ENCODE results near the gene ZNF827. TPM values are rescaled to one million over a fixed set of nuclear protein-coding genes. Genes with fewer than 3 reads are reported as not detected.

Gene ZNF827
- total RNA-seq, 1 experiment from 2014 or later = 22.4 TPM

DNA sequence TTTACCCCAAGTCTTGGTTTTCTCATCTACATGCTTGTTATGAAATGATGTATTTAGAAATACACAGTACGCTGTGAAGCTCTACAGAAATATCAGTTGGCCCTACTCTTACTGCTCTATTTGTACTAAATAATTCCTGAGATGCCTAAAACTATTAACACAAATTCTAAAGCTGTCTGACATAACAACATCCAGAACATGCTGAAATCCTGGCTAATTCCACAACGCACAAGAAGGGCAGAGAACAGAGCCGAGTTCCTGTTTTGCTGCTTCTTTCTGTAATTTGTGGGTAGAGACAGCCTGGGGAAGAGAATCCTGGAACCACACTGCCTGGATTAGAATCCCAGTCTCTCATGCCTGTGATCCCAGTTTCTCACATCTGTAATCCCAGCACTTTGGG, 59.0 kb downstream of the ZNF827 start:
- POLR2A ChIA-PET (ENCODE audit: unreplicated experiment) = no interaction called here
- Histone ChIP-seq H3K36me3 (ENCODE audit: low read depth) (no peaks in the 10 kb centered on the region), H3K9me3 (ENCODE audit: insufficient read depth, low read depth) (no peaks in the 10 kb centered on the region), H4K20me1 (ENCODE audit: insufficient read depth) (no peaks in the 10 kb centered on the region), H3K4me1 (replicated peaks; ENCODE audit: insufficient read depth) (no peaks in the 10 kb centered on the region), H3F3A (ENCODE audit: insufficient read depth, low read depth) (no peaks in the 10 kb centered on the region), H3K4me3 (no peak overlapping the region), H3K79me2 (ENCODE audit: low read depth) (no peaks in the 10 kb centered on the region), H3K27me3 (ENCODE audit: insufficient read depth, low read depth) (no peaks in the 10 kb centered on the region), H3K9me2 (ENCODE audit: insufficient read depth) (no peaks in the 10 kb centered on the region), H3K4me2 (no peak overlapping the region), H3K27ac (no peak overlapping the region), H2AFZ (no peak overlapping the region)
- TF ChIP-seq, protein P1, sequence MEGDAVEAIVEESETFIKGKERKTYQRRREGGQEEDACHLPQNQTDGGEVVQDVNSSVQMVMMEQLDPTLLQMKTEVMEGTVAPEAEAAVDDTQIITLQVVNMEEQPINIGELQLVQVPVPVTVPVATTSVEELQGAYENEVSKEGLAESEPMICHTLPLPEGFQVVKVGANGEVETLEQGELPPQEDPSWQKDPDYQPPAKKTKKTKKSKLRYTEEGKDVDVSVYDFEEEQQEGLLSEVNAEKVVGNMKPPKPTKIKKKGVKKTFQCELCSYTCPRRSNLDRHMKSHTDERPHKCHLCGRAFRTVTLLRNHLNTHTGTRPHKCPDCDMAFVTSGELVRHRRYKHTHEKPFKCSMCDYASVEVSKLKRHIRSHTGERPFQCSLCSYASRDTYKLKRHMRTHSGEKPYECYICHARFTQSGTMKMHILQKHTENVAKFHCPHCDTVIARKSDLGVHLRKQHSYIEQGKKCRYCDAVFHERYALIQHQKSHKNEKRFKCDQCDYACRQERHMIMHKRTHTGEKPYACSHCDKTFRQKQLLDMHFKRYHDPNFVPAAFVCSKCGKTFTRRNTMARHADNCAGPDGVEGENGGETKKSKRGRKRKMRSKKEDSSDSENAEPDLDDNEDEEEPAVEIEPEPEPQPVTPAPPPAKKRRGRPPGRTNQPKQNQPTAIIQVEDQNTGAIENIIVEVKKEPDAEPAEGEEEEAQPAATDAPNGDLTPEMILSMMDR (conservative IDR thresholded peaks at IDR 0.05) = no peak
- TF ChIP-seq EZH2 (IDR thresholded peaks at IDR 0.05; ENCODE audit: low read depth) = no peak
- CTCF ChIA-PET = no interaction called here
- intact Hi-C loops (cut with micrococcal nuclease; ENCODE audit: unreplicated experiment) = no loop called here
- DNase-seq = no peak
- BruUV-seq (replicated peaks) = no TSS peak

DNA sequence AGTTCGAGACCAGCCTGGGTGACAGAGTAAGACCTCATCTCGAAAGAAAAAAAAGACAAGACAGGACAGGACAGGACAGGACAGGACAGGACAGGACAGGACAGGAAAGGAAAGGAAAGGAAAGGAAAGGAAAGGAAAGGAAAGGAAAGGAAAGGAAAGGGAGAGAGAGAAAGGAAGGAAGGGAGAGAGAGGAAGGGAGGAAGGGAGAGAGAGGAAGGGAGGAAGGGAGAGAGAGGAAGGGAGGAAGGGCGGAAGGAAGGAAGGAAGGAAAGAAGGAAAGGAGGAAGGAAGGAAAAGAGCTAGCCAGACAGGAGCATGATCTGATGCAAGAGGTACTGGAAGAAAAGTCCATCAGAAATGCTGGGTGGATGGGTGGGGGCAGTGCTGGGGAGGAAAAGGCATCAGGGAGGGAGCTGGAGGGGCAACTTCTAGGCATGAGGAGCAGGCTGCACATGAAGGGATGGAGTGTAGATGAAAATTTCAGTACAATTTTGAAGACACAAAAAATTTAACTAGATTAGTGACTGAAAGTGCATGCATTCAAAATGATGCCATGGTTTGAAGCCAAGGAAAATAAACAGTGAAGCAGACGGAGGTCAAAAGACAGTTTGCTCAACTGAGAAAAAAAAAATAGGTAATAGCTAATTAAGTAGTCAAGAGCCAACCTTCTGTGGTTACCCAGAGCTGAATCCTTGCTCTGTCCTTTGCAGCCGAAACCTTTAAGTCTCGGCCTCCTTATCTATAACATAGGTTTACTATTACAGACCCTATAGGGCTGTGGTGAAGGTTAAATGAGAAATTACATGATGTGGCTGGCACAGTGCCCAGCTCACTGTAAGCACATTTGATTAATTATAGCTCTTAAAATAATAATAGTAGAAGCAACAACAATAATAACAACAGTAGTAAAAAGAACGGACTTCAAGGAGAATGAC, 59.9 kb downstream of the ZNF827 start:
- Histone ChIP-seq H3K4me3 (no peak overlapping the region), H3K4me1 (replicated peaks; ENCODE audit: insufficient read depth) (no peaks in the 10 kb centered on the region), H3K9me2 (ENCODE audit: insufficient read depth) (no peaks in the 10 kb centered on the region), H3K27ac (no peak overlapping the region), H3F3A (ENCODE audit: insufficient read depth, low read depth) (no peaks in the 10 kb centered on the region), H4K20me1 (ENCODE audit: insufficient read depth) (no peaks in the 10 kb centered on the region), H3K4me2 (no peak overlapping the region), H3K36me3 (ENCODE audit: low read depth) (no peaks in the 10 kb centered on the region), H2AFZ (no peak overlapping the region), H3K27me3 (ENCODE audit: insufficient read depth, low read depth) (no peaks in the 10 kb centered on the region), H3K9me3 (ENCODE audit: insufficient read depth, low read depth) (no peaks in the 10 kb centered on the region), H3K79me2 (ENCODE audit: low read depth) (no peaks in the 10 kb centered on the region)
- BruUV-seq (replicated peaks) = no TSS peak
- no peak for TF ChIP-seq EZH2 (IDR thresholded peaks at IDR 0.05; ENCODE audit: low read depth)
- TF ChIP-seq, protein P1 (conservative IDR thresholded peaks at IDR 0.05) = no peak
- ChIA-PET POLR2A (ENCODE audit: unreplicated experiment) (no interaction called here), CTCF (no interaction called here)
- no peak for DNase-seq
- intact Hi-C loops (cut with micrococcal nuclease; ENCODE audit: unreplicated experiment) = no loop called here

DNA sequence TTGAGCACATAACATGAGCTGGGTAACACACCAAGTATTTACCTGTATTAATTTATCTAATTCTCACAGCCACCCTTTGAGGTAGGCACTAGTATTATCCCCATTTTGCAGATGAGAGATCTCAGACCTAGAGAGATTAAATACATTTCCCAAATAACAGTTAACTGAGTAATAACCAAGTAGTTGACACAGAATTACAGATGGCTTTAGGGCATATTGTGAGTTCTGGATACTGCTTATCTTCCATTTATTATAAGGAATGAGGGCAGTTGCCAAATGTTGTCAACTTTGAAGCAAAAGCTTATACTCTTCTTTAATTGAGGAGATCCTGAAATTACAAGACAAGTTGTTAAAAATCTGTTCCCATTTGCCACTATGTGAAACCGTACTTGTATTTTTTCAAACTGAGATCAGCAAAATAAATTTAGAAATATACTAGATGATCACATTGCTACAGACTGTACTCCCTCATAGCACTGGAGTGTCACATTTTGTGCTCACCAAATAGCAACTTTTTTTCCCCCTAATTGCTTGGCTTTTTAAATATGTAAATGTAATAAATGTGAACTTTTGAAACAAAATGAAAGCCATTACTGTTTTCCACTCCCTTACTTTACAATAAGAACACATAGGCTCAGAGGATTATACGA, 62.0 kb downstream of the ZNF827 start:
- no peaks in the 10 kb centered on the region for H3K4me1 ChIP-seq (replicated peaks; ENCODE audit: insufficient read depth)
- intact Hi-C loops (cut with micrococcal nuclease; ENCODE audit: unreplicated experiment) = no loop called here
- no peaks in the 10 kb centered on the region for H4K20me1 ChIP-seq (ENCODE audit: insufficient read depth)
- no peak overlapping the region for H2AFZ ChIP-seq
- H3K36me3 ChIP-seq (ENCODE audit: low read depth) = no peaks in the 10 kb centered on the region
- no peaks in the 10 kb centered on the region for H3K79me2 ChIP-seq (ENCODE audit: low read depth)
- no peaks in the 10 kb centered on the region for H3K9me2 ChIP-seq (ENCODE audit: insufficient read depth)
- H3K27me3 ChIP-seq (ENCODE audit: insufficient read depth, low read depth) = no peaks in the 10 kb centered on the region
- no TSS peak for BruUV-seq (replicated peaks)
- no peak overlapping the region for H3K4me3 ChIP-seq
- ChIA-PET POLR2A (ENCODE audit: unreplicated experiment) (interaction anchor here (0.5 to 0.6 kb wide), 3 partner anchors 10 to 322 kb away, joined by 3 to 6 read pairs (median 3); no protein-coding TSS in a partner anchor), CTCF (no interaction called here)
- DNase-seq = no peak
- H3K4me2 ChIP-seq = no peak overlapping the region
- H3K9me3 ChIP-seq (ENCODE audit: insufficient read depth, low read depth) = no peaks in the 10 kb centered on the region
- no peaks in the 10 kb centered on the region for H3F3A ChIP-seq (ENCODE audit: insufficient read depth, low read depth)
- H3K27ac ChIP-seq = no peak overlapping the region
- TF ChIP-seq, protein P1 (conservative IDR thresholded peaks at IDR 0.05) = no peak
